NCI-H1417 treated with DMSO at 0.1 percent for 48 hours (cell line): ENCODE measurements around the gene PRICKLE3.
"Not testable (repeated sequence)": the region's sequence is repeated elsewhere in the genome, so short reads cannot be mapped to it uniquely, and the experiment has no call there.

Experiments used
- DNase-seq: peaks from one replicate; lab custom pipeline; 2025; lab: John Stamatoyannopoulos, UW

The PRICKLE3 gene

GRCh38 chrX:49155900-49156837 lies 30.0 kb downstream of the PRICKLE3 start:
- peak; percentile 42 for DNase-seq

GRCh38 chrX:49155243-49155899 lies 30.8 kb downstream of the PRICKLE3 start:
- DNase-seq: no peak

GRCh38 chrX:49153467-49153866 lies 32.7 kb downstream of the PRICKLE3 start:
- DNase-seq: no peak

GRCh38 chrX:49149291-49149690 lies 36.9 kb downstream of the PRICKLE3 start:
- not testable (repeated sequence) for DNase-seq

GRCh38 chrX:49148390-49149100 lies 37.6 kb downstream of the PRICKLE3 start:
- not testable (repeated sequence) for DNase-seq

GRCh38 chrX:49147936-49148335 lies 38.2 kb downstream of the PRICKLE3 start:
- no peak for DNase-seq

GRCh38 chrX:49147282-49147681 lies 38.9 kb downstream of the PRICKLE3 start:
- DNase-seq: no peak

GRCh38 chrX:49143154-49143553 lies 43.0 kb downstream of the PRICKLE3 start:
- DNase-seq: not testable (repeated sequence)

- DNase-seq: not testable (repeated sequence)
These were observed 43.9 kb downstream of the PRICKLE3 start for GRCh38 chrX:49142264-49142663.

- DNase-seq: no peak
These were observed 46.5 kb downstream of the PRICKLE3 start for GRCh38 chrX:49139713-49140112.

GRCh38 chrX:49137492-49137891 lies 48.7 kb downstream of the PRICKLE3 start:
- DNase-seq: no peak

- no peak for DNase-seq
These were observed 52.4 kb downstream of the PRICKLE3 start for GRCh38 chrX:49133759-49134158.

GRCh38 chrX:49132275-49132674 lies 53.9 kb downstream of the PRICKLE3 start:
- not testable (repeated sequence) for DNase-seq

- no peak for DNase-seq
These were observed 56.7 kb downstream of the PRICKLE3 start for GRCh38 chrX:49129427-49129826.

GRCh38 chrX:49127742-49128258 lies 58.4 kb downstream of the PRICKLE3 start:
- not testable (repeated sequence) for DNase-seq
